H9 (cell line): ENCODE measurements around the gene HPCAL1. TPM values are rescaled to one million over a fixed set of nuclear protein-coding genes. Genes with fewer than 3 reads are reported as not detected.

Source experiments
- DNase-seq: peaks from one replicate; pipeline ENCODE4 v3.0.0-alpha.2; 2017
- H2AFZ ChIP-seq: one replicate; pipeline ENCODE4 v1.6.1; 2013; ENCODE audit warnings: mild to moderate bottlenecking, low read length, control low read depth, moderate library complexity
- H2AK5ac ChIP-seq: 2 replicates; pipeline ENCODE4 v1.6.1; 2013; ENCODE audit warnings: low read length, control low read depth, mixed read lengths; ENCODE audit not compliant: insufficient read length
- H2BK120ac ChIP-seq: one replicate; pipeline ENCODE4 v1.6.1; 2013; ENCODE audit warnings: low read depth, mild to moderate bottlenecking, low read length, control low read depth, inconsistent platforms; ENCODE audit not compliant: poor library complexity, severe bottlenecking
- H2BK12ac ChIP-seq: 2 replicates; pipeline ENCODE4 v1.6.1; 2013; ENCODE audit warnings: low read length, control low read depth, mixed read lengths, low read depth; ENCODE audit not compliant: insufficient read length
- H2BK15ac ChIP-seq: 2 replicates; pipeline ENCODE4 v1.6.1; 2013; ENCODE audit warnings: low read depth, low read length, control low read depth
- H2BK20ac ChIP-seq: one replicate; pipeline ENCODE4 v1.6.1; 2013; ENCODE audit warnings: low read depth, mild to moderate bottlenecking, low read length, control low read depth, inconsistent platforms; ENCODE audit not compliant: poor library complexity, severe bottlenecking
- H2BK5ac ChIP-seq: 2 replicates; pipeline ENCODE4 v1.6.1; 2013; ENCODE audit warnings: low read length, control low read depth, mixed read lengths; ENCODE audit not compliant: insufficient read length
- H3K14ac ChIP-seq: 2 replicates; pipeline ENCODE4 v1.6.1; 2013; ENCODE audit warnings: low read length, control low read depth; ENCODE audit not compliant: insufficient read depth
- H3K18ac ChIP-seq: 2 replicates; pipeline ENCODE4 v1.6.1; 2013; ENCODE audit warnings: low read depth, mild to moderate bottlenecking, mixed read lengths, low read length, control low read depth; ENCODE audit not compliant: insufficient read length
- H3K23ac ChIP-seq: 2 replicates; pipeline ENCODE4 v1.6.1; 2013; ENCODE audit warnings: low read length, control low read depth, mixed read lengths, low read depth; ENCODE audit not compliant: insufficient read length
- H3K23me2 ChIP-seq: 2 replicates; pipeline ENCODE4 v1.6.1; 2013; ENCODE audit warnings: low read depth, mild to moderate bottlenecking, mixed read lengths, low read length, control low read depth; ENCODE audit not compliant: insufficient read length, poor library complexity, severe bottlenecking
- H3K27ac ChIP-seq: 2 replicates; pipeline ENCODE4 v1.5.1; 2013; ENCODE audit warnings: low read length, control low read depth, mixed read lengths, low read depth; ENCODE audit not compliant: insufficient read length
- H3K27me3 ChIP-seq: 2 replicates; pipeline ENCODE4 v1.6.1; 2013; ENCODE audit warnings: low read length, control low read depth, inconsistent platforms; ENCODE audit not compliant: insufficient read depth
- H3K4ac ChIP-seq: 2 replicates; pipeline ENCODE4 v1.6.1; 2013; ENCODE audit warnings: low read depth, mild to moderate bottlenecking, control low read depth, inconsistent platforms, low read length, moderate library complexity
- H3K4me1 ChIP-seq: 2 replicates; pipeline ENCODE4 v1.6.1; 2013; ENCODE audit warnings: low read length, control low read depth, inconsistent platforms; ENCODE audit not compliant: insufficient read depth
- H3K4me2 ChIP-seq: 2 replicates; pipeline ENCODE4 v1.6.1; 2013; ENCODE audit warnings: low read length, control low read depth, mixed read lengths; ENCODE audit not compliant: insufficient read length, insufficient read depth
- H3K56ac ChIP-seq: 2 replicates; pipeline ENCODE4 v1.6.1; 2013; ENCODE audit warnings: low read depth, mild to moderate bottlenecking, mixed read lengths, low read length, control low read depth; ENCODE audit not compliant: insufficient read length
- H3K79me1 ChIP-seq: 2 replicates; pipeline ENCODE4 v1.6.1; 2013; ENCODE audit warnings: low read depth, mild to moderate bottlenecking, moderate library complexity, low read length, control low read depth, inconsistent platforms; ENCODE audit not compliant: insufficient read depth, poor library complexity, severe bottlenecking
- H3K79me2 ChIP-seq: 2 replicates; pipeline ENCODE4 v1.6.1; 2013; ENCODE audit warnings: low read length, control low read depth, inconsistent platforms; ENCODE audit not compliant: insufficient read depth
- H3K9ac ChIP-seq: 2 replicates; pipeline ENCODE4 v1.6.1; 2013; ENCODE audit warnings: low read length, control low read depth, mixed read lengths; ENCODE audit not compliant: insufficient read length; ENCODE audit errors: extremely low read depth
- H3K9me3 ChIP-seq: one replicate; pipeline ENCODE4 v1.6.1; 2013; ENCODE audit warnings: low read depth, low read length, inconsistent platforms; ENCODE audit not compliant: control insufficient read depth
- H3T11ph ChIP-seq: one replicate; pipeline ENCODE4 v1.6.1; 2013; ENCODE audit warnings: mild to moderate bottlenecking, low read length, control low read depth, inconsistent platforms
- H4K20me1 ChIP-seq: one replicate; pipeline ENCODE4 v1.6.1; 2013; ENCODE audit not compliant: control insufficient read depth, insufficient read length, insufficient read depth
- H4K5ac ChIP-seq: 2 replicates; pipeline ENCODE4 v1.6.1; 2013; ENCODE audit warnings: low read depth, mild to moderate bottlenecking, mixed read lengths, low read length, control low read depth; ENCODE audit not compliant: insufficient read length
- H4K8ac ChIP-seq: replicated peaks from 2 replicates; pipeline ENCODE4 v1.6.1; 2013; ENCODE audit warnings: low read length, control low read depth, mixed read lengths, low read depth; ENCODE audit not compliant: insufficient read length
- H4K91ac ChIP-seq: 2 replicates; pipeline ENCODE4 v1.6.1; 2013; ENCODE audit warnings: low read depth, mild to moderate bottlenecking, moderate library complexity, mixed read lengths, low read length, control low read depth; ENCODE audit not compliant: insufficient read length
- H3K27ac Mint-ChIP-seq, 3 experiments: 2 replicates in 2 of 3; 3 replicates in 1 of 3; pipeline ENCODE4 v1.8.0; 2020 to 2021; ENCODE audit warnings: mixed read lengths in 3 of 3, mild to moderate bottlenecking in 1 of 3, moderate library complexity in 1 of 3
- H3K27me3 Mint-ChIP-seq: 2 replicates; pipeline ENCODE4 v1.8.0; 2021; ENCODE audit warnings: low read depth, mild to moderate bottlenecking, moderate library complexity, mixed read lengths
- H3K36me3 Mint-ChIP-seq, 3 experiments: 2 replicates in 2 of 3; 3 replicates in 1 of 3; pipeline ENCODE4 v1.8.0; 2020 to 2021; ENCODE audit warnings: low read depth in 3 of 3, mixed read lengths in 3 of 3; ENCODE audit not compliant: insufficient read depth in 1 of 3
- H3K4me1 Mint-ChIP-seq, 2 experiments: 2 replicates each; pipeline ENCODE4 v1.8.0; 2020; ENCODE audit warnings: mixed read lengths in 2 of 2
- H3K4me3 Mint-ChIP-seq, 2 experiments: 2 replicates in 1 of 2; 3 replicates in 1 of 2; pipeline ENCODE4 v1.8.0; 2020 to 2021; ENCODE audit warnings: mild to moderate bottlenecking in 2 of 2, mixed read lengths in 2 of 2, moderate library complexity in 1 of 2
- H3K9me3 Mint-ChIP-seq, 2 experiments: 2 replicates in 1 of 2; 3 replicates in 1 of 2; pipeline ENCODE4 v1.8.0; 2020; ENCODE audit warnings: mild to moderate bottlenecking in 2 of 2, mixed read lengths in 2 of 2, moderate library complexity in 1 of 2
- CTCF ChIP-seq: fragments of 200-600 bp; sonication (generic); conservative IDR thresholded peaks from 3 replicates; pipeline ENCODE4 v1.8.0; 2021; ENCODE audit warnings: antibody characterized with exemption, mild to moderate bottlenecking
- WGBS: extraction: QIAGEN DNeasy Blood & Tissue Kit; methylation state at CpG from one replicate; pipeline ENCODE4 v1.1.7; 2013; ENCODE audit warnings: missing lambda C conversion rate, low lambda C conversion rate, mixed read lengths; ENCODE audit not compliant: insufficient read length; ENCODE audit errors: extremely low coverage; 5-methylcytosine and 5-hydroxymethylcytosine counted together
- total RNA-seq: library from RNA; stranded (reverse); gene quantifications from 2 replicates; pipeline ENCODE4 v1.2.1, GENCODE V29; 2021

The HPCAL1 gene
- total RNA-seq, 1 experiment from 2014 or later, result 4.7 TPM

GRCh38 chr2:10333966-10334365, 31.3 kb downstream of the HPCAL1 start:
- peaks cover 10 to 12% of the 10 kb centered on the region in 2 experiments; a peak in 3 of 5 replicates for H3K9me3 Mint-ChIP-seq
- no peak overlapping the region for H2BK15ac ChIP-seq
- no peaks in the 10 kb centered on the region for H3K9me3 ChIP-seq
- no peak overlapping the region for H2BK5ac ChIP-seq
- H3K4me2 ChIP-seq, result no peak overlapping the region
- no peak overlapping the region for H3K4me3 Mint-ChIP-seq
- H2BK20ac ChIP-seq, result no peak overlapping the region
- no peak overlapping the region for H2AFZ ChIP-seq
- DNase-seq, result no peak
- H4K91ac ChIP-seq, result no peak overlapping the region
- H2BK120ac ChIP-seq, result no peak overlapping the region
- no peaks in the 10 kb centered on the region; the same call in 1 of the 2 replicates for H3K27me3 ChIP-seq
- peaks cover 5 to 11% (median 5%) of the 10 kb centered on the region in 3 experiments; a peak in 5 of 7 replicates for H3K36me3 Mint-ChIP-seq
- H3K4me1 Mint-ChIP-seq, result peaks cover 40 to 45% of the 10 kb centered on the region in 2 experiments
- peaks cover 8% of the 10 kb centered on the region; the same call in 1 of the 2 replicates for H3K4me1 ChIP-seq
- H2AK5ac ChIP-seq, result no peak overlapping the region
- H4K20me1 ChIP-seq, result no peaks in the 10 kb centered on the region
- H3T11ph ChIP-seq, result no peak overlapping the region
- H3K79me2 ChIP-seq, result no peaks in the 10 kb centered on the region
- no peak overlapping the region for H3K27ac Mint-ChIP-seq
- no peak overlapping the region for H3K56ac ChIP-seq
- no peaks in the 10 kb centered on the region for H3K23me2 ChIP-seq
- no peak for TF ChIP-seq CTCF
- no peak overlapping the region for H3K23ac ChIP-seq
- H3K27me3 Mint-ChIP-seq, result no peaks in the 10 kb centered on the region
- H3K27ac ChIP-seq, result no peak overlapping the region
- WGBS, result no CpG with 5 or more reads among the region's 7 CpGs
- no peak overlapping the region for H3K9ac ChIP-seq
- H3K4ac ChIP-seq, result no peak overlapping the region
- H4K5ac ChIP-seq, result no peak overlapping the region
- H3K18ac ChIP-seq, result no peak overlapping the region
- no peaks in the 10 kb centered on the region for H3K79me1 ChIP-seq
- H4K8ac ChIP-seq, result no peak overlapping the region
- H2BK12ac ChIP-seq, result no peak overlapping the region
- H3K14ac ChIP-seq, result no peak overlapping the region
